Subcutaneous adipose tissue (tissue), 4 donors: Measurements from ENCODE around the gene YY1AP1. TPM values are rescaled to one million over a fixed set of nuclear protein-coding genes. Genes with fewer than 3 reads are reported as not detected.

ENCODE experiments used
- total RNA-seq, 4 donors: library from RNA; depleted of rRNA; stranded (reverse); fragments of >200 nt; gene quantifications; one replicate each; pipeline ENCODE4 v1.1.0, GENCODE V29; 2016
- TF ChIP-seq, protein P1 (sequence below): fragments of 450-650 bp; IDR thresholded peaks from one replicate; pipeline ENCODE4 v1.5.1; 2016; ENCODE audit warnings: low read depth, mild to moderate bottlenecking, control low read depth, antibody characterized with exemption, moderate library complexity

The YY1AP1 gene
- total RNA-seq, 4 donors from 2014 or later, result 69.3 to 109 (median 81.3) TPM

- TF ChIP-seq, protein P1, sequence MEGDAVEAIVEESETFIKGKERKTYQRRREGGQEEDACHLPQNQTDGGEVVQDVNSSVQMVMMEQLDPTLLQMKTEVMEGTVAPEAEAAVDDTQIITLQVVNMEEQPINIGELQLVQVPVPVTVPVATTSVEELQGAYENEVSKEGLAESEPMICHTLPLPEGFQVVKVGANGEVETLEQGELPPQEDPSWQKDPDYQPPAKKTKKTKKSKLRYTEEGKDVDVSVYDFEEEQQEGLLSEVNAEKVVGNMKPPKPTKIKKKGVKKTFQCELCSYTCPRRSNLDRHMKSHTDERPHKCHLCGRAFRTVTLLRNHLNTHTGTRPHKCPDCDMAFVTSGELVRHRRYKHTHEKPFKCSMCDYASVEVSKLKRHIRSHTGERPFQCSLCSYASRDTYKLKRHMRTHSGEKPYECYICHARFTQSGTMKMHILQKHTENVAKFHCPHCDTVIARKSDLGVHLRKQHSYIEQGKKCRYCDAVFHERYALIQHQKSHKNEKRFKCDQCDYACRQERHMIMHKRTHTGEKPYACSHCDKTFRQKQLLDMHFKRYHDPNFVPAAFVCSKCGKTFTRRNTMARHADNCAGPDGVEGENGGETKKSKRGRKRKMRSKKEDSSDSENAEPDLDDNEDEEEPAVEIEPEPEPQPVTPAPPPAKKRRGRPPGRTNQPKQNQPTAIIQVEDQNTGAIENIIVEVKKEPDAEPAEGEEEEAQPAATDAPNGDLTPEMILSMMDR, result no peak
Measured at GRCh38 chr1:155678027-155678426, 10.5 kb downstream of the YY1AP1 start.

DNA sequence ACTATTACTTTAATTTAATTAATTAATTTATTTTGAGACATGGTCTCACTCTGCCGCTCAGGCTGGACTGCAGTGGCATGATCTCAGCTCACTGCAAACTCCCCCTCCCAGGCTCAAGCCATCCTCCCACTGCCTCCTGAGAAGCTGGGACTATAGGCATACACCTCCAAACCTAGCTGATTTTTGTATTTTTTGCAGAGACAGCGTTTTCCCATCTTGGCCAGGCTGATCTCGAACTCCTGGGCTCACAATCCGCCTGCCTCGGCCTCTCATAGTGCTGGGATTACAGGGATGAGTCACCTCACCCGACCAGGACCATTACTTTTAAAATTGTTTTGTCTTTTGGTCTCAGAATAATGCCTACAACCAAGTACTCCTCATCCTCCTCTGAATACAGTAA lies 15.6 kb downstream of the YY1AP1 start:
- TF ChIP-seq, protein P1, result no peak

GRCh38 chr1:155671750-155672149 lies 16.8 kb downstream of the YY1AP1 start:
- TF ChIP-seq, protein P1, result no peak

- TF ChIP-seq, protein P1, result no peak
Measured at GRCh38 chr1:155669233-155670162, 19.1 kb downstream of the YY1AP1 start.

GRCh38 chr1:155657463-155657862 lies 31.1 kb downstream of the YY1AP1 start:
- TF ChIP-seq, protein P1, result no peak

DNA sequence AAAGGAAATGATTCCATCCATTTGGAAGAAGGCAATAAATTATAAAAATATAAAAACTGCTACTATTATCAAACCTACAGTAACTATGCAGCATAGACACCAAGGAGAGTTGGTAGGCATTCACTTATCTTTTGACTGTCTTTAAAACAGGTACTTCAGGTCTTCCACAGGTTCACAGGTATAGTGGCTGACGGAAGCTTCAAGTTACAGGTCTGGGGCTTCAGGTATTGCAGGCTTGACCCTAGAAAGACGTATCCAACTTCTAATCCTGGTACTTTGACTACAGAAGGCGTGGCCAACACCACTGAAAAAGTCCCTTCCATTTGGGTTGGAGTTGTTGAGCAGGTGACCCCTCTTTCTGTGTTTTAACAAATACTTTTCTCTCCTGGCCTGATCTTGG lies 35.6 kb downstream of the YY1AP1 start:
- TF ChIP-seq, protein P1, result no peak

DNA sequence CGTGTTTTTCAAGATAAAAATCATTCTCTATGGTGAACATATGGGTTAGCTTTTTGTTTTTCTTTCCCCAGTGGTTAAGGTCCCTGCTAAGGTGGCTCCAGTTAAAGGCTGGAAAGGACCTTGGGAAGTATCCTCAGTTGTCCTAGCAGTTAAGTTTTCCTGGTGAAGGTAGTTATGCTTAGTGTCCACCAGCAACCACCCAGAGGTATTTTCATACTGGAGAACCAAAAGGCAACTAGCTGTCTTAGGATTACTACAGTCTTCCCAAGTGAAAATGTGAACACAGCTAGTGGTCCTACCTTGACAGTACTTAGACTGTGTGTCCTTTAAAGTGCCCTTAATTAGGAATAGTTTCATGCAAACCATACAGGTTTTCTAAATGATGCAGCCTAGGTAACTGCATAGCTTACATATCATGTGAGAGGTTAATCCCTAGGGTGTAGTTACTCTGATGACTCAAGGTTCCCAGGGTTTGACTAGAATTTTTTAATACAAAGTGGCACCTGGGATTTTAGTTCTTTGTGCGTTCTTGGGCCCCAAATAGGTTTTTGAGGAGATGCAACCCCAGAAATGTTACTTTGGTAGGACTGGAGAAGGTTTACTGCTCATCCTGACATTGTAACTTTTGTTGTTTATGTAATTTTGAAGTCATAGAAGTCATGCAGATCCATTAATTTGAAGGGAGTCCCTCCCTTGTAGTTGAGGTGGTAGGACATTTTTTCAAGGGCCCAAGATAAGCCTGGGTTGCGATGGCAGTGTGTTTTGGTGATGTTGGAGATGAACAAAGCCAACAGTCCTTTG lies 36.5 kb downstream of the YY1AP1 start:
- TF ChIP-seq, protein P1, result no peak
